HAP-1 (cell line): ENCODE data around the gene HSPB6.
A peak's percentile ranks its signal among the peaks of the same experiment; 100 is the strongest.
"Not testable (repeated sequence)": the region's sequence is repeated elsewhere in the genome, so short reads cannot be mapped to it uniquely, and the experiment has no call there.

ENCODE experiments used
- DNase-seq, 2 experiments: peaks; one replicate each; pipeline ENCODE4 v3.0.0-alpha.2; 2016 to 2020; ENCODE audit warnings: low spot score in 2 of 2
- H3K27me3 ChIP-seq: fragments of 250-450 bp; sonication (Bioruptor Pico); 2 replicates; pipeline ENCODE4 v1.5.1; 2020; ENCODE audit warnings: low read depth, mild to moderate bottlenecking, moderate library complexity
- H3K36me3 ChIP-seq: fragments of 250-450 bp; sonication (Bioruptor Pico); replicated peaks from 2 replicates; pipeline ENCODE4 v1.5.1; 2020; ENCODE audit warnings: mild to moderate bottlenecking
- H3K4me1 ChIP-seq: fragments of 250-450 bp; sonication (Bioruptor Pico); 2 replicates; pipeline ENCODE4 v1.5.1; 2020; ENCODE audit warnings: mild to moderate bottlenecking
- H3K4me3 ChIP-seq: fragments of 250-450 bp; sonication (Bioruptor Pico); 2 replicates; pipeline ENCODE4 v1.5.1; 2020; ENCODE audit warnings: mild to moderate bottlenecking, moderate library complexity
- H3K9me3 ChIP-seq: fragments of 250-450 bp; sonication (Bioruptor Pico); 2 replicates; pipeline ENCODE4 v1.5.1; 2020; ENCODE audit warnings: mild to moderate bottlenecking, moderate library complexity
- in situ Hi-C: fragments of 300-500 bp; cut with MboI; formaldehyde crosslinking; loops from 3 replicates; pipeline ENCODE4 v1.14.3; 2020; ENCODE audit warnings: low sequenced_read_pairs, inconsistent platforms, mixed read lengths

The HSPB6 gene, protein sequence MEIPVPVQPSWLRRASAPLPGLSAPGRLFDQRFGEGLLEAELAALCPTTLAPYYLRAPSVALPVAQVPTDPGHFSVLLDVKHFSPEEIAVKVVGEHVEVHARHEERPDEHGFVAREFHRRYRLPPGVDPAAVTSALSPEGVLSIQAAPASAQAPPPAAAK

DNA sequence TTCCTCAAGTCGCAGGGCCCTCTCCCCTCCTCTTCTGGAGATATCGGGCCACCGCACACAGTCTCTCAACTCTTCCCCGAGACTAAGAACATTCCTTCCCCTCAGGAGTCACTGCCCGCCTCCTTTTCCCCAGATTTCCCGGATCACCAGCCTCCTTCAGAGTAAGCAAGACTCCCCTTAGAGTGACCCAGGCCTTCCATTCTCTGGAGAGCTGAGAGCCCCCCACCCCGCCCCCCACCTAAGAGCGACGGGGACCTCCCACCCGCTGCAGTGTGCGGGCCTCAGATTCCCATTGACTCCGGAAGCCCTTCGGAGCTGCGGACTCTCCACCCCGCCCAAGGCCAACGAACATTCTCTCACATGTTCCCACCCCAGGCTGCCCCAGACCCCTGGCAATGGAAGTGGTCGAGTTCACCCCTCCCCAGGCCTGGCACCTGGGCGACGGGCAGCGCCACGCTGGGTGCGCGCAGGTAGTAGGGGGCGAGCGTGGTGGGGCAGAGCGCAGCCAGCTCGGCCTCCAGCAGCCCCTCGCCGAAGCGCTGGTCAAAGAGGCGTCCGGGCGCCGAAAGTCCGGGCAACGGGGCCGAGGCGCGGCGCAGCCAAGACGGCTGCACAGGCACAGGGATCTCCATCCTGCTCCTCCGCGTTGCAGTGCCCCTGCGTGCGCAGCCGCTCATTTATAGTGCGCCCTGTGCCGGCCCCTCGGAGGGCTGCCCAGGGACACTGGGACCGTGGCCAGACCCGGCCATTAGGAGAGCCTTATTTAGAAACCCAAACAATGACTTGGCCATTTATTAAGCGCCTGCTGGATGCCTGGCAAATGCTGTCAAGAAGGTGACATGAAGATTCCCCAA lies at the start of gene HSPB6:
HSPB6 (minus strand) TSS at position 653 of the 854 bp plus-strand sequence; CDS start at position 632, 21 bp downstream.
- DNase-seq: no peak
- peaks cover 16% of the 10 kb centered on the region for H3K36me3 ChIP-seq
- H3K27me3 ChIP-seq: no peaks in the 10 kb centered on the region
- in situ Hi-C loops: no loop called here
- H3K4me3 ChIP-seq: peak within 1 kb of the TSS; percentile 68
- peaks cover 6% of the 10 kb centered on the region; the same call in 1 of the 2 replicates for H3K4me1 ChIP-seq
- H3K9me3 ChIP-seq: no peaks in the 10 kb centered on the region

DNA sequence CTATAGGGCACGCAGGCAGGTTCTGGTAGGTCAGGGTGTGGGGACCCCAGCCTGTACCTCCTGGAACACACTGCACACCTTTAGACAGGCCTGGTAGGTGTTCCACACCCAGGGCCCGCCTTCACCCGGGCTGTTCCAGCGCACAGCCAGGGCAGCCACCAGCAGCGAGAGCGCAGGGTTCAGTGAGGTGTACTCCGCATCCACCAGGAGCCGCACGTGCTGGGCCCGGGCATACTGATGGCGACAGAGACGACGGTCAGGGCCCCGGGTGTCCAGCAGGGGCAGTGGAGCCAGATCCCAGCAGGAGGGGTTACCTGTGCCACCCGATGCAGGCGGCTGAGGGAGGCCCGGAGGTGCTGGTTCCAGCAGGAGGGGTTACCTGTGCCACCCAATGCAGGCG lies 49.8 kb upstream of the HSPB6 start:
- Histone ChIP-seq H3K27me3 (peaks cover 3% of the 10 kb centered on the region; the same call in 1 of the 2 replicates), H3K36me3 (no peaks in the 10 kb centered on the region), H3K9me3 (0 out of 2 replicates have a peak, but pooled peaks cover 2% of the 10 kb centered on the region), H3K4me3 (no peak overlapping the region), H3K4me1 (no peaks in the 10 kb centered on the region)
- DNase-seq: no peak
- in situ Hi-C loops: no loop called here

DNA sequence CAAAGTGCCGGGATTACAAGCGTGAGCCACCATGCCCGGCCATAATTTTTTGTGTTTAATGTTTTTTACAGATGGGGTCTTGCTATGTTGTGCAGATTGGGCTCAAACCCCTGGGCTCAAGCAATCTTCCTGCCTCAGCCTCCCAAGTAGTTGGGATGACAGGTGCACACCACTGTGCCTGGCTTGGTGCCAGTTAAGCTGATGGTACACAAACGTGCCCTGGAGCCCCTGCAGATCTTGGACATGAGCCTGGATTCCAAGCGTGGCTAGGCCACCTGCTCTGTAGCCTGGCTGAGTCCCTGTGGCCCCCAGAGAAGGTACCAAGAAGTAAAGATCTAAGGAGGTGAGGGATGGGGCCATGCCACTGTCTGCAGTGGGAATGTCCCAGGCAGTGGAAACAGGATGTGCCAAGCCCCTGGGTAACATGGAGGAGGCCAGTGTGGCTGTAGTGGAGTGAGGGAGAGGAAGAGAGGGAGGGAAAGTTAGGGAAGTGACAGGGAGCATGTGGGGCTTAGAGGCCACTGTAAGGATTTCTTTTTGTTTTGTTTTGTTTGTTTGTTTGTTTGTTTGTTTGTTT lies 48.8 kb upstream of the HSPB6 start:
- no peak for DNase-seq
- H3K36me3 ChIP-seq: no peaks in the 10 kb centered on the region
- H3K4me1 ChIP-seq: no peaks in the 10 kb centered on the region
- H3K4me3 ChIP-seq: no peak overlapping the region
- 0 out of 2 replicates have a peak, but pooled peaks cover 2% of the 10 kb centered on the region for H3K9me3 ChIP-seq
- peaks cover 3% of the 10 kb centered on the region; the same call in 1 of the 2 replicates for H3K27me3 ChIP-seq
- in situ Hi-C loops: no loop called here

DNA sequence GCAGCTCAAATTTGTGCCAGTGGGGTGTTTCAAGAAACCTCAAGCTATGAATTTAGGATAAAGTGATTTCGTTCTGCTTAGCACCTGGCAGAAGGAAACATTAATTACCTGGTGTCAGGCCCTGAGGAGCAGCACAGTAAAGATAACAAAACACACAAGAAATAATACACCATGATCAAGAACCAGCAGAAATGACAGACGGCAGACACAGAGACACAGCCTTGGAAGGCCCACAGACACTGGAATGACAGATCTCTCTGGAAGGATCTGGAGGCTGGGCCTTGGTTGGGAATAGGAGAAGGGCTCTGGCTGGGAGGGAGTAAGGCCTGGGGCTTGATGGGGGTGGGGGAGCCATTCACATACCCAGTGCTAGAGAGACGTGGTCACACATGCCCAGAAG lies 45.0 kb upstream of the HSPB6 start:
- 0 out of 2 replicates have a peak, but pooled peaks cover 2% of the 10 kb centered on the region for H3K9me3 ChIP-seq
- H3K4me3 ChIP-seq: no peak overlapping the region
- H3K36me3 ChIP-seq: no peaks in the 10 kb centered on the region
- DNase-seq: no peak
- peaks cover 3% of the 10 kb centered on the region; the same call in 1 of the 2 replicates for H3K27me3 ChIP-seq
- in situ Hi-C loops: no loop called here
- no peaks in the 10 kb centered on the region for H3K4me1 ChIP-seq

DNA sequence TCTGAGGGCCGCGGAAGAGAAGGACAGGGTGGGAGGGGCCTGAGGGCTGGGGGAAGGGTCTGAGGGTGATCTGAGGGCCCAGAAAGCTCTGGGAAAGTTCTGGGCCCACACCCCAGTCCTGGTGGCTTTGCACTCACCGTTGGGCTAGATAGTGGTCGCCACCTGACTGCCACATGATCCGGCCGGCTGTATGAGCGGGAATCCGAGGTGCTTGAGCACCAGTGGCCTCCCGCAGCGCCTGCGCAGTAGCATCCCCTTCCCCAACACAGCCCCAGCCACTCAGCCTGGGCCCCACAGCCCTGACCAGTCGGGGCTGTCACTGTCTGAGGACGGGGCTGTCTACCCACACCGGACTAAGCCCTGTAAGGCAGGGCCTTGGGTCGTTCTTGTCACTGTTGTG lies 40.8 kb upstream of the HSPB6 start:
- H3K4me1 ChIP-seq: no peaks in the 10 kb centered on the region
- no peak overlapping the region for H3K4me3 ChIP-seq
- 0 out of 2 replicates have a peak, but pooled peaks cover 2% of the 10 kb centered on the region for H3K9me3 ChIP-seq
- in situ Hi-C loops: no loop called here
- H3K36me3 ChIP-seq: no peaks in the 10 kb centered on the region
- no peak for DNase-seq
- no peaks in the 10 kb centered on the region for H3K27me3 ChIP-seq

DNA sequence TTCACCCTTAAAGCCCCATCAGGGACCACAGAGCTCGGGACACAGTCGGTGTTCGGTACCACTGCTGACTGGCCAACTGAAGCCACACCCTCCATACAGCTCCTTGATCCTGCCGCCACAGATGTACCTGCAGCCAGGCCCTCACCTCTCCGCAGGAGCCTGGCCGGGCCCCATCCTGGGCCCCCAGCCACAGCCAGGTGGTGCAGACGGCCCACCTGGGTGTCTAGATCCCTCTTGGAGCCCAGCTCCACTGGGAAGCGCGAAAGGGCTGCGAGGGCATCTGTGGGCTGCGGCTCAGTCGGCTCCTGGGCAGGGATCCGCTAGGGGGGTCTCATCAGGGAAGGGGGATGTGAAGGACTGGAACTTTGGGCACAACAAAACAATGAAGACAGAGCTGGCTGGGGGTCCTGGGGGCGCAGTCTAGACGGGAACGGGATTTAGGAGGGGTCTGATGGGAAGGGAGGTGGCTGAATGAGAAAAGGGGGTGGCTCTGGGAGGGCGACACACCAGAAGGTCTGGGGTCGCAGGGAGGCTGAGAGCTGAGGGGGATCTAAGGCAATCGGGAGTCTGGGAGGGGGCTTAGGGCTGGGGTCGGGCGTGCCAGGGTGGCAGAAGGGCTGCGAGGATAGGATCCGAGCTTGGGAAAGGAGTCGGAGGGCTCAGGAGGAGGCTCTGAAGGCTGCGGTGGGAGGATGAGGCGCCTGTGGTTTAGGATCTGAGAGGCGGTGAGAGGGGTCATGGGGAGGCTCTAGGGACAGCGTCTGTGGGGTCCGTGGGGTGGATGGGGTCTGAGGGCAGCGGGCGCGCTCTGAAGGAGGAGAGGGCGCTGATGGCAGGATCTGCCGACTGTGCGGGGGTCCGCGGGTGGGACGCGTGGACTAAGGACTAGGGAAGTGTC lies 40.1 kb upstream of the HSPB6 start:
- no peak for DNase-seq
- H3K36me3 ChIP-seq: no peaks in the 10 kb centered on the region
- no peaks in the 10 kb centered on the region for H3K27me3 ChIP-seq
- H3K9me3 ChIP-seq: 0 out of 2 replicates have a peak, but pooled peaks cover 2% of the 10 kb centered on the region
- no peak overlapping the region for H3K4me3 ChIP-seq
- in situ Hi-C loops: no loop called here
- no peaks in the 10 kb centered on the region for H3K4me1 ChIP-seq

DNA sequence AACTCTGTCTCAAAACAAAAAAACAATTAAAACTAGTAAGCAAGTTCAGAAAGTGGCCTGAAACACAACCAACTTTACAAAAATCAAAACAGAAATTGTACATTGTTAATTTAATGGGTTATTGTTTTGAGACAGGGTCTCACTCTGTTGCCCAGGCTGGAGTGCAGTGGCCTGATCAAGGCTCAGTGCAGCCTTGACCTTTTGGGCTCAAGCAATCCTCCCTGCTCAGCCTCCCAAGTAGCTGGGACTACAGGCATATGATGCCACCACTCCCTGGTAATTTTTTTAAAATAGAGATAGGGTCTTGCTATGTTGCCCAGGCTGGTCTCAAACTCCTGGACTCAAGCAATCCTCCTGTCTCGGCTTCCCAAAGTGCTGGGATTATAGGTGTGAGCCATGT lies 38.7 kb upstream of the HSPB6 start:
- H3K9me3 ChIP-seq, DNase-seq, H3K36me3 ChIP-seq, H3K27me3 ChIP-seq, H3K4me1 ChIP-seq, in situ Hi-C loops, H3K4me3 ChIP-seq: not testable (repeated sequence)

DNA sequence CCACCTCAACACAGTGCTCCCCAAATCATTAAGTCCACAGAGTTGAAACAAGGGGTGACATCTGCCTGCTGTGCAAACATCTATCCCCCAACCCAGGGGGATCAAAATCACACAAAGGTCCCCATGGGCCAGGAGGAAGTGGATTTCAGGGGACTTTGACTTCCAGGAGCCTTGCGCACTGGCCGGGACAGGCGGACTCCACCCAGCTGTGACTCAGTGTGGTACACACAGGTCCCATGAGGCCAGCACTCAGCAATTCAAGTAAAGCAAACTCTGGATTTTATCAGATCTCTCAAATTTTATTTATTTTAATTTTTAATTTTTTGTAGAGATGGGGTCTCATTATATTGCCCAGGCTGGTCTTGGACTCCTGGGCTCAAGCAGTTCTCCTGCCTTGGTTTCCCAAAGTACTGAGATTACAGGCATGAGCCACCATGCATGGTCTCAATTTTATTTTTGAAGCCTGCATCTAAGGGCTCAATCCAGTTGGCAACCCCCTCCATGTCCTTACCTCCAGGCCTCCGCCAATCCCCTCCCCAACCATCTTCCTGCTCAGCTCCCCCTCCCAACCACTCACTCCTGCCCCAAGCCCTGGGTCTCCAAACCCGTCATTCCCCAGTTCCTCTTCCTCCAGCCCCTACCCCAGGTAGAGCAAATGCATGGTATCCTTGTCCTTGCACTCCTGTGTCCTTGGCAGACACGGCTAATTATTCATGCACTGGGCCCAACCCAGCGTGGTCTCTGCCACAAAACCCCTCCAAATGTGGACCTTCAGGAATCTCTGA lies 36.7 kb upstream of the HSPB6 start:
- Histone ChIP-seq H3K4me3 (no peak overlapping the region), H3K9me3 (no peaks in the 10 kb centered on the region), H3K36me3 (no peaks in the 10 kb centered on the region), H3K4me1 (no peaks in the 10 kb centered on the region), H3K27me3 (no peaks in the 10 kb centered on the region)
- DNase-seq: no peak
- in situ Hi-C loops: no loop called here

DNA sequence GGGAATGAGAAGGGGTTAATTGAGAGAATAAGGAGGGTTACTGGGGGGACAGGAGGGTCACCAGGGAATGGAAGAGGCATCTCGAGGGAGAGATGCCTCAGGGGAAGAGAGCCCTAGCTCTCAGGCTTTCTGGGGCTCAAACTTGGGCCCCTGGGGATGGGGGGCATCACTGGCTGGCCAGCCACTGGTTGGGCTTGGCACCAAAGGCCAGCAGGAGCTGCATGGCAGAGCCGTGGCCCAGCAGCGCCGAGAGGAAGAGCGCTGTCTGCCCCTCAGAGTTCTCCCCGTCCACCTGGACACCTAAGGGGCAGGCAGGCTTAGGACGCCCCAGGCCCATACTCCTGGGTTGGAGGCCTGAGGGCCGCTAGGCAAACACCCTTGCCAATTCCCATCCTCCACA lies 36.1 kb upstream of the HSPB6 start:
- Histone ChIP-seq H3K36me3 (no peaks in the 10 kb centered on the region), H3K4me1 (no peaks in the 10 kb centered on the region), H3K9me3 (no peaks in the 10 kb centered on the region), H3K4me3 (no peak overlapping the region), H3K27me3 (no peaks in the 10 kb centered on the region)
- in situ Hi-C loops: no loop called here
- no peak for DNase-seq

DNA sequence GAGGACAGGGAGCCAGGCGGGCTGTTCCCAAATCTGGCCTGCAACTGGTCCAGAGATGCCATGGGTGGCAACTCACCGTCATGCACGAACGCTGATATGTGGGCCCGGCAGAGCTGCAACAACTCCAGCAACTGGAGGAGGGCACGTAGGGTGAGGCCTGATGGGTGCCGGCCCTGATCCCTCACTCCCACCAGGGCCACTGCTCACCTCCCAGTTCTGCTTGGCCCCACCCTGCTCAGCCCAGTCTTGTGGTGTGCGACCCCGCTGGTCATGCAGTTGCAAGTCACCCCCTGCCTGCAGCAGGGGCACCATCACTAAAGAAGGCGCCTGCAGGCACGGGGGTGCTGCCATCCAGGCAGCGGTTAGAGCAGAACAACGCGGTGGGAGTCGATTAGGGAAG lies 35.5 kb upstream of the HSPB6 start:
- in situ Hi-C loops: no loop called here
- Histone ChIP-seq H3K4me1 (no peaks in the 10 kb centered on the region), H3K27me3 (no peaks in the 10 kb centered on the region), H3K4me3 (no peak overlapping the region), H3K9me3 (no peaks in the 10 kb centered on the region), H3K36me3 (no peaks in the 10 kb centered on the region)
- DNase-seq: no peak

DNA sequence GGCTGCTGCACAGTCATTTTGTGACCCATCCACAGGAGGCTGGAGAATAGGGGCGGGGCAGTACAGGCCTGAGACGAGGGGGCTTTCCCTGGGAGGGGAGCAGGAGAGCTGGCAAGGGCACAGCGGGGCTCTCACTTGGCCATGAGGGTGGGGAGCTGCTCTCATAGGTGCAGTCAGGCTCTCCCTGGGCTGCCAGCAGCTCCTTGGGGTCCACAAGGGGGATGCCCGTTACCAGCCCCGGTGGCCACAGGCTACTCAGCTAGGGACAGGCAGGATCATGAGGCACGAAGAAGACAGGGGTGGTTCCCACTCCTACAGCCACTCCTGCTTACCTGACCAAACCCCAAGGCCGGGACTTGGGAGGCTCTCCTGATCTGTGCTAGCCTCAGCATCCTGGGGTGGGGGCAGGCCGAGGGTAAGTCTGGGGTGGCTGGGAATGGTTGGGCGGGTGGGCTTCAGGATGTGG lies 35.0 kb upstream of the HSPB6 start:
- Histone ChIP-seq H3K4me3 (no peak overlapping the region), H3K27me3 (no peaks in the 10 kb centered on the region), H3K36me3 (no peaks in the 10 kb centered on the region), H3K9me3 (no peaks in the 10 kb centered on the region), H3K4me1 (no peaks in the 10 kb centered on the region)
- no peak for DNase-seq
- in situ Hi-C loops: no loop called here

DNA sequence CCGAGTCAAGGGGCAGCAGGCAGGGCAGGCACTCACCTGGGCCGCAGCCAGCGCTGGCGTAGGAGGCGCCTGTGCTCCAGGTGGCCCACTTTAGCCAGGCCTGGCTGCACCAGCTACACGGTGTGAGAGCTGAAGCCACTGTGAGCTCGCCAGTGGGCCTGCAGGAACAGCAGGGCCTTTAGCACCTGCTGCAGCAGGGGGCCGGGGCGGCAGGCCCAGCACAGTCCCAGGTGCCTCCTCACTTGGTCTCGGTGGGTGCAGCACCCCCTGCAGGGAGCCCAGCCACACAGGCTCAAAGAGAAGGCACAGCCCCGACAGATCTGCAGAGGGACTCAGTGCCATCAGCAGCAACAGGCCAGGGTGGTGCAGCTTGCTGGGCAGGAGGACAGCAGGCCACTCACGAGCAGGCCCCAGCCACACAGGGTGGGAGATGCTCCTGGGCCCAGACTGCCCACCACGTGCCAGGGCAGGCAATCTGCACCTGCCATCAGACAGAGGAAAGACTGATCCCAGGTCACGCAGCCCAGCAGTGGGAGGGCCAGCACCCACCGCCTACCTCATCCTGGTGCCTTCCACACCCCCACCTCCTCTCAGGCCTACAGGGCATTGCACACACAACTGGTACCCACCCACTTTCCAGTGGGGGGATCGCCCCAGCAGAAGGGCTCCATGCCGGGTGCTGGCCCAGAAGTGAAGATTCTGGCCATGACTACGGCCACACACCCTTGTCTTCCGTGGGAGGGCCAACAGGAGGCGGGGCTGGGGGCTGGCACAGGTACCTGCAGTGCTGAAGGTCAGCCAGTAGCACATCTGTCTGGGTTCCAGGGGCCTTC lies 34.4 kb upstream of the HSPB6 start:
- no peaks in the 10 kb centered on the region for H3K9me3 ChIP-seq
- no peak overlapping the region for H3K4me3 ChIP-seq
- H3K36me3 ChIP-seq: no peaks in the 10 kb centered on the region
- no peaks in the 10 kb centered on the region for H3K27me3 ChIP-seq
- in situ Hi-C loops: no loop called here
- H3K4me1 ChIP-seq: no peaks in the 10 kb centered on the region
- DNase-seq: peak in 1 of 2 experiments; percentile 32
